HepG2 (cell line): ENCODE results near the gene MCF2L. TPM values are rescaled to one million over a fixed set of nuclear protein-coding genes. Genes with fewer than 3 reads are reported as not detected.

Experiments
- ATAC-seq: fragments of 200-7000 bp; cut with Tn5 transposase; 3 replicates; pipeline ENCODE4 v1.9.1; 2020; ENCODE audit warnings: mild to moderate bottlenecking, moderate library complexity
- BruUV-seq: library from RNA; stranded (reverse); fragments of 400-500 nt; replicated peaks from 2 replicates; lab custom pipeline; 2021; lab: Mats Ljungman, UMichigan
- CTCF ChIA-PET: fragments of 300-600 bp; formaldehyde crosslinking; extraction: SDS; loops from one replicate; lab custom pipeline; 2021; ENCODE audit warnings: low total read pairs, inconsistent platforms, low intra/inter-chr PET ratio; lab: Yijun Ruan, JAX
- POLR2A ChIA-PET: fragments of 350-600 bp; sonication (Branson Sonifier 250); formaldehyde crosslinking; loops from one replicate; lab custom pipeline; 2020; ENCODE audit warnings: antibody characterized with exemption, inconsistent platforms; lab: Yijun Ruan, JAX
- DNase-seq: peaks from one replicate; pipeline ENCODE4 v3.0.0-alpha.2; 2015; ENCODE audit warnings: low spot score
- FAIRE-seq: peaks from 3 replicates; lab custom pipeline; 2011; peaks lifted over from hg19 to GRCh38; lab: Jason Lieb, UNC
- H2AFZ ChIP-seq: one replicate; pipeline ENCODE4 v1.6.1; 2011; ENCODE audit warnings: low read length, inconsistent platforms
- H3K27ac ChIP-seq: fragments of 300-600 bp; 3 replicates; pipeline ENCODE4 v1.8.0; 2011; ENCODE audit warnings: mixed run types, mild to moderate bottlenecking, mixed read lengths, low read length, inconsistent platforms; ENCODE audit not compliant: insufficient read depth; ENCODE audit errors: extremely low read length
- H3K27me3 ChIP-seq, 2 experiments: fragments of 200-600 bp in 1 of 2; 2 replicates in 1 of 2; 3 replicates in 1 of 2; pipeline versions ENCODE4 v1.6.0 to v1.8.0; 2011; ENCODE audit warnings: low read length in 2 of 2, mild to moderate bottlenecking in 2 of 2, moderate library complexity in 2 of 2, inconsistent platforms in 1 of 2; ENCODE audit not compliant: insufficient read depth in 2 of 2, control insufficient read depth in 1 of 2
- H3K36me3 ChIP-seq, 2 experiments: fragments of 200-600 bp in 1 of 2; replicated peaks in 1 of 2; 2 replicates in 1 of 2; 3 replicates in 1 of 2; pipeline versions ENCODE4 v1.5.1 to v1.8.0; 2011; ENCODE audit warnings: low read length in 2 of 2, inconsistent platforms in 1 of 2; ENCODE audit not compliant: insufficient read depth in 2 of 2, control insufficient read depth in 1 of 2
- H3K4me1 ChIP-seq: 2 replicates; pipeline ENCODE4 v1.5.1; 2012; ENCODE audit warnings: low read length, inconsistent platforms; ENCODE audit not compliant: insufficient read depth
- H3K4me2 ChIP-seq: 2 replicates; pipeline ENCODE4 v1.6.0; 2011; ENCODE audit warnings: low read depth, low read length, inconsistent platforms
- H3K4me3 ChIP-seq, 3 experiments: fragments of 200-600 bp in 1 of 3; sonication (generic), shearing (Covaris generic) in 1 of 3; replicated peaks in 1 of 3; 2 replicates each; pipeline ENCODE4 v1.5.1; 2011 to 2016; ENCODE audit warnings: low read length in 3 of 3, inconsistent platforms in 2 of 3, low read depth in 2 of 3, mild to moderate bottlenecking in 2 of 3, control low read depth in 1 of 3, mixed read lengths in 1 of 3; ENCODE audit not compliant: insufficient read depth in 1 of 3
- H3K79me2 ChIP-seq: one replicate; pipeline ENCODE4 v1.6.1; 2011; ENCODE audit warnings: low read length, inconsistent platforms; ENCODE audit not compliant: insufficient read depth
- H3K9ac ChIP-seq: 2 replicates; pipeline ENCODE4 v1.6.0; 2011; ENCODE audit warnings: mild to moderate bottlenecking, low read depth, low read length, inconsistent platforms; ENCODE audit not compliant: insufficient read depth
- H3K9me3 ChIP-seq: 2 replicates; pipeline ENCODE4 v1.5.1; 2012; ENCODE audit warnings: mild to moderate bottlenecking, low read length
- H4K20me1 ChIP-seq: 2 replicates; pipeline ENCODE4 v1.6.0; 2011; ENCODE audit warnings: inconsistent platforms, mild to moderate bottlenecking, low read length, moderate library complexity; ENCODE audit not compliant: insufficient read depth
- FOXA1 ChIP-seq, 2 experiments: fragments of 450-650 bp in 1 of 2; sonication (generic) in 1 of 2; formaldehyde crosslinking in 1 of 2; IDR thresholded peaks; 2 replicates each; pipeline versions ENCODE4 v1.4.0 to v1.6.1; 2016 to 2020; ENCODE audit warnings: missing genetic modification reagents in 1 of 2
- GRHL1 ChIP-seq: sonication (generic); formaldehyde crosslinking; conservative IDR thresholded peaks from 2 replicates; pipeline ENCODE4 v1.8.0; 2022; ENCODE audit warnings: missing genetic modification reagents
- HINFP ChIP-seq: sonication (generic); formaldehyde crosslinking; IDR thresholded peaks from 2 replicates; pipeline ENCODE4 v1.4.0; 2020; ENCODE audit warnings: low read depth, mild to moderate bottlenecking, missing genetic modification reagents
- KIAA2018 ChIP-seq: sonication (generic); formaldehyde crosslinking; IDR thresholded peaks from 2 replicates; pipeline ENCODE4 v1.5.0; 2020; ENCODE audit warnings: mild to moderate bottlenecking, missing genetic modification reagents, borderline replicate concordance
- MIXL1 ChIP-seq: IDR thresholded peaks from 2 replicates; pipeline ENCODE4 v1.6.1; 2016
- ZBTB7B ChIP-seq: sonication (generic); formaldehyde crosslinking; IDR thresholded peaks from 2 replicates; pipeline ENCODE4 v1.4.0; 2020; ENCODE audit warnings: missing genetic modification reagents
- ZNF317 ChIP-seq: sonication (generic); formaldehyde crosslinking; IDR thresholded peaks from 2 replicates; pipeline ENCODE4 v1.5.0; 2020; ENCODE audit warnings: mild to moderate bottlenecking, missing genetic modification reagents
- ZNF362 ChIP-seq: sonication (generic); formaldehyde crosslinking; IDR thresholded peaks from 2 replicates; pipeline ENCODE4 v1.4.0; 2020; ENCODE audit warnings: missing genetic modification reagents, mild to moderate bottlenecking, borderline replicate concordance
- ZNF607 ChIP-seq: sonication (generic); formaldehyde crosslinking; IDR thresholded peaks from 2 replicates; pipeline ENCODE4 v1.5.1; 2020; ENCODE audit warnings: missing genetic modification reagents, mild to moderate bottlenecking, borderline replicate concordance
- WGBS: methylation state at CpG from one replicate; pipeline ENCODE4 v1.1.6; 2017; ENCODE audit warnings: low lambda C conversion rate; 5-methylcytosine and 5-hydroxymethylcytosine counted together
- in situ Hi-C: cut with HindIII; loops from 2 replicates; pipeline ENCODE4 v1.10.0; 2017; ENCODE audit warnings: low pct_unique_long_range_greater_than_20kb; ENCODE audit not compliant: extremely low pct_ligation_motif_present
- intact Hi-C: fragments of 100-400 bp; cut with micrococcal nuclease; formaldehyde crosslinking; loops from one replicate; pipeline ENCODE4 v1.10.0; 2022; ENCODE audit not compliant: unreplicated experiment
- polyA plus RNA-seq, 8 experiments: library from polyadenylated mRNA; depleted of rRNA in 3 of 8; stranded (reverse) in 7 of 8; unstranded in 1 of 8; fragments of >200 nt; fragmentation: Illumina TruSeq in 4 of 8; extraction: Trizol in 4 of 8; gene quantifications; 2 replicates each; pipeline versions ENCODE4 v1.2.1 to v1.2.3, GENCODE V29; 2011 to 2016; ENCODE audit warnings: low read depth in 4 of 8, missing spikeins in 1 of 8, mixed read lengths in 1 of 8; ENCODE audit not compliant: insufficient read depth in 1 of 8
- total RNA-seq, 5 experiments: library from RNA; depleted of rRNA; stranded (reverse); fragments of >200 nt; fragmentation: Illumina TruSeq; extraction: Trizol; gene quantifications; 2 replicates each; pipeline ENCODE4 v1.2.3, GENCODE V29; 2016; ENCODE audit warnings: low read depth in 1 of 5

MCF2L gene
- total and polyA plus RNA-seq, 2 of the 13 experiments (the other 11 are each of a cell fraction or from before 2014, with no cell fraction given) = 19.4 to 28.4 TPM

GRCh38 chr13:112974125-112974524, 5.1 kb downstream of the MCF2L start:
- Histone ChIP-seq H4K20me1 (peaks cover 2% of the 10 kb centered on the region; the same call in 1 of the 2 replicates), H3K36me3 (peaks cover 3 to 9% of the 10 kb centered on the region in 2 experiments; a peak in 2 of 5 replicates), H3K4me3 (no peak overlapping the region), H3K79me2 (peaks cover 32% of the 10 kb centered on the region), H3K4me2 (no peak overlapping the region), H2AFZ (no peak overlapping the region), H3K4me1 (peaks cover 31% of the 10 kb centered on the region), H3K27me3 (no peaks in the 10 kb centered on the region), H3K9ac (no peak overlapping the region), H3K9me3 (no peaks in the 10 kb centered on the region), H3K27ac (no peak overlapping the region)
- BruUV-seq = no TSS peak
- DNase-seq (no peak), ATAC-seq (no peak), FAIRE-seq (no peak)
- WGBS = 90% methylated on average over 7 of the region's 8 CpGs
- POLR2A ChIA-PET = no interaction called here
- CTCF ChIA-PET = no interaction called here
- in situ Hi-C loops = no loop called here
- intact Hi-C loops = no loop called here
- TF ChIP-seq ZNF317 (no peak), MIXL1 (CRISPR knock-in tag) (no peak), HINFP (CRISPR knock-in tag) (no peak), KIAA2018 (no peak), ZBTB7B (no peak), FOXA1 (IDR thresholded peaks at IDR 0.05) (no peak), FOXA1 (CRISPR knock-in tag; IDR thresholded peaks at IDR 0.05) (no peak), ZNF607 (no peak), ZNF362 (CRISPR knock-in tag) (no peak), GRHL1 (CRISPR knock-in tag) (no peak)
